ENCODE data around the gene ZMYND19. TPM values are rescaled to one million over a fixed set of nuclear protein-coding genes. Genes with fewer than 3 reads are reported as not detected.
A peak's percentile ranks its signal among the peaks of the same experiment; 100 is the strongest.

Gene ZMYND19
- total and polyA plus RNA-seq, 2 of the 8 experiments (the other 6 are each of a cell fraction or from before 2014, with no cell fraction given) = 42.4 to 58.7 TPM

DNA sequence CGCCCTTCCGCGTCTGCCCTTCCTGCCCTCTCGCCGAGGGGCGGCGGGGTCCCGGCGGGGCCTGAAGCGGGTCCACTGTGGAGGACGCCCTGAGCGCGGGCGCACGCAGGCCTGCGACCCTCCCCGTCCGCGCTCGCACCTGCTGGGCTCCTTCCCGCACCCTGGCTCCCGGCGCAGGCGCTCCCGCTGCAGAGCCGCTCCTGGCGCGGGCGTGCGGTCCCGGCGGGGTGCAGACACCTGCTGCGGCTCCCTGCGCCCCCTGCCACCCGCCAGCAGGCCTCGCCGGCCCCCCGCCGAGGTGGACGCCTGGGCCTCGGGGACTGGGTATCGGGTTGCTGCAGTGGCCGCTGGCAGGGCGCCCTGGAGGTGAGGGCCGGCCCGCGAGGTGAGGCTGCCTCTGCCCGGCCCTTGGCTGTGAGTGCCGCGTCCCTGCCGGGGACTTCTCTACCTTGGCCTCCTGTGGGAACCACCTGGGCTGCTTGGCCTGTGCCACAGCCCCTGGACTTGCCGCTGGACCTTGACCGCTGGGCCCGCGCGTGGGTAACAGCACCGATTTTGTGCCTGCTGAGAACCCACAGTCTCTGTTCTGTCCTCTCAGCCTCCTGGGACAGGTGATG lies 15.8 kb upstream of the ZMYND19 start (continued):
- TF ChIP-seq CBX8 (IDR thresholded peaks at IDR 0.05; ENCODE audit: borderline replicate concordance, low read depth, low read length) = no peak
- TF ChIP-seq MAFK (IDR thresholded peaks at IDR 0.05; ENCODE audit: low read depth, low read length) = no peak
- no peak for TF ChIP-seq CHD1 (IDR thresholded peaks at IDR 0.05; ENCODE audit: low read depth, low read length)
- TF ChIP-seq, protein P1, sequence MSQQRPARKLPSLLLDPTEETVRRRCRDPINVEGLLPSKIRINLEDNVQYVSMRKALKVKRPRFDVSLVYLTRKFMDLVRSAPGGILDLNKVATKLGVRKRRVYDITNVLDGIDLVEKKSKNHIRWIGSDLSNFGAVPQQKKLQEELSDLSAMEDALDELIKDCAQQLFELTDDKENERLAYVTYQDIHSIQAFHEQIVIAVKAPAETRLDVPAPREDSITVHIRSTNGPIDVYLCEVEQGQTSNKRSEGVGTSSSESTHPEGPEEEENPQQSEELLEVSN (IDR thresholded peaks at IDR 0.05) = no peak
- no peak for TF ChIP-seq RNF2 (IDR thresholded peaks at IDR 0.05; ENCODE audit: borderline replicate concordance, low read depth, low read length, missing control alignments, poor library complexity, severe bottlenecking)
- no peak for TF ChIP-seq KDM4A (IDR thresholded peaks at IDR 0.05; ENCODE audit: low read depth, low read length, severe bottlenecking)
- 0 out of 4 replicates have a peak, but pooled peaks of 1 of the 2 experiments have one; percentile 66 for TF ChIP-seq HDAC2 (IDR thresholded peaks at IDR 0.05; ENCODE audit: borderline replicate concordance in 1 of 2, low read depth in 2 of 2, low read length in 2 of 2)
- no peak for TF ChIP-seq CBX5 (IDR thresholded peaks at IDR 0.05; ENCODE audit: low read depth, low read length)
- TF ChIP-seq KDM1A (IDR thresholded peaks at IDR 0.05; ENCODE audit: borderline replicate concordance, low read length) = no peak
- TF ChIP-seq RAD21 (IDR thresholded peaks at IDR 0.05 in 1 of 2, conservative IDR thresholded peaks at IDR 0.05 in 1 of 2; ENCODE audit: low read depth in 2 of 2, low read length in 2 of 2) = no peak
- no peak for TF ChIP-seq CREB1 (IDR thresholded peaks at IDR 0.05)

Data from H1 (cell line).